SK-N-MC (cell line): ENCODE measurements around the gene MYCBP.

Experiments used
- DNase-seq: peaks from one replicate; pipeline ENCODE4 v3.0.0-alpha.2; 2011; ENCODE audit warnings: low read depth, low spot score
- H3K27ac ChIP-seq: fragments of 200-600 bp; sonication (generic); 2 replicates; pipeline ENCODE4 v1.5.1; 2016; ENCODE audit warnings: mixed run types
- H3K36me3 ChIP-seq: fragments of 200-600 bp; sonication (generic); 2 replicates; pipeline ENCODE4 v1.6.1; 2017; ENCODE audit warnings: antibody characterized with exemption, low read length, mixed read lengths; ENCODE audit not compliant: insufficient read depth
- H3K4me3 ChIP-seq: fragments of 200-600 bp; sonication (generic); 2 replicates; pipeline ENCODE4 v1.5.1; 2016
- H3K9ac ChIP-seq: fragments of 200-600 bp; sonication (generic); 2 replicates; pipeline ENCODE4 v1.8.0; 2017; ENCODE audit warnings: mixed run types, mixed read lengths; ENCODE audit not compliant: insufficient read length
- H3K9me3 ChIP-seq: fragments of 200-600 bp; sonication (generic); 2 replicates; pipeline ENCODE4 v1.6.1; 2017; ENCODE audit warnings: low read depth, mild to moderate bottlenecking, antibody characterized with exemption, low read length, moderate library complexity, mixed read lengths
- EZH2 ChIP-seq: fragments of 200-600 bp; sonication (generic); IDR thresholded peaks from one replicate; pipeline ENCODE4 v1.6.1; 2017; ENCODE audit warnings: antibody characterized with exemption
- FOXP2 ChIP-seq: optimal IDR thresholded peaks from 2 replicates; pipeline ENCODE3; 2011; ENCODE audit warnings: mild to moderate bottlenecking, moderate library complexity; ENCODE audit not compliant: insufficient read depth; ENCODE audit errors: extremely low read length, control extremely low read depth
- POLR2AphosphoS5 ChIP-seq: IDR thresholded peaks from 2 replicates; pipeline ENCODE4 v1.6.1; 2012; ENCODE audit warnings: mild to moderate bottlenecking, low read depth, low read length, borderline replicate concordance

The MYCBP gene

GRCh38 chr1:38875811-38876210 is 2.7 kb upstream of the MYCBP start:
- Histone ChIP-seq H3K36me3 (no peaks in the 10 kb centered on the region), H3K27ac (no peak overlapping the region), H3K4me3 (no peak overlapping the region), H3K9me3 (no peaks in the 10 kb centered on the region), H3K9ac (no peak overlapping the region)
- no peak for TF ChIP-seq EZH2
- TF ChIP-seq FOXP2, result no peak
- no peak for TF ChIP-seq POLR2AphosphoS5
- no peak for DNase-seq

GRCh38 chr1:38872401-38873026 is 634 bp downstream of the MYCBP start:
- H3K9ac ChIP-seq, result peak overlapping the region; percentile 69
- no peak for DNase-seq

GRCh38 chr1:38870996-38871395 is 2.2 kb downstream of the MYCBP start:
- DNase-seq, result no peak
- TF ChIP-seq POLR2AphosphoS5, result no peak
- no peak for TF ChIP-seq FOXP2
- TF ChIP-seq EZH2, result no peak
- H3K36me3 ChIP-seq, result no peaks in the 10 kb centered on the region
- no peaks in the 10 kb centered on the region for H3K9me3 ChIP-seq
- H3K4me3 ChIP-seq, result no peak overlapping the region
- H3K9ac ChIP-seq, result no peak overlapping the region
- no peak overlapping the region for H3K27ac ChIP-seq

More at GRCh38 chr1:38872401-38873026, 634 bp downstream of the MYCBP start:
- Histone ChIP-seq H3K4me3 (peak overlapping the region; percentile 79), H3K27ac (no peak overlapping the region), H3K9me3 (no peaks in the 10 kb centered on the region), H3K36me3 (no peaks in the 10 kb centered on the region)
- TF ChIP-seq FOXP2 (no peak), POLR2AphosphoS5 (no peak; the same call in 1 of the 2 replicates), EZH2 (no peak)

- Histone ChIP-seq H3K4me3 (no peak overlapping the region), H3K36me3 (peaks cover 13% of the 10 kb centered on the region), H3K9ac (no peak overlapping the region), H3K9me3 (no peaks in the 10 kb centered on the region), H3K27ac (no peak overlapping the region)
- TF ChIP-seq EZH2 (no peak), FOXP2 (no peak), POLR2AphosphoS5 (no peak)
- DNase-seq, result no peak
Measured at GRCh38 chr1:38867208-38867607, 5.9 kb downstream of the MYCBP start.

GRCh38 chr1:38865112-38865715 is 7.9 kb downstream of the MYCBP start:
- no peak for TF ChIP-seq FOXP2
- TF ChIP-seq POLR2AphosphoS5, result no peak
- no peak for TF ChIP-seq EZH2
- H3K36me3 ChIP-seq, result peaks cover 13% of the 10 kb centered on the region
- no peak overlapping the region for H3K27ac ChIP-seq

GRCh38 chr1:38860454-38860795 is 12.7 kb downstream of the MYCBP start:
- no peak for DNase-seq
- Histone ChIP-seq H3K9ac (peak overlapping the region; percentile 87), H3K4me3 (peak overlapping the region; percentile 95), H3K9me3 (no peaks in the 10 kb centered on the region), H3K27ac (no peak overlapping the region), H3K36me3 (peaks cover 27% of the 10 kb centered on the region)
- TF ChIP-seq POLR2AphosphoS5 (no peak), EZH2 (no peak), FOXP2 (no peak)

More at GRCh38 chr1:38865112-38865715, 7.9 kb downstream of the MYCBP start:
- H3K9me3 ChIP-seq, result no peaks in the 10 kb centered on the region
- DNase-seq, result no peak
- H3K9ac ChIP-seq, result no peak overlapping the region
- no peak overlapping the region for H3K4me3 ChIP-seq

GRCh38 chr1:38859561-38860453 is 13.3 kb downstream of the MYCBP start, which contains the start of gene RRAGC:
RRAGC (minus strand) TSS chr1:38859772; CDS start chr1:38859646, 126 bp downstream.
- Histone ChIP-seq H3K9ac (peak within 1 kb of the TSS; percentile 87), H3K27ac (no peak within 1 kb of the TSS), H3K9me3 (no peaks in the 10 kb centered on the region), H3K4me3 (peak within 1 kb of the TSS; percentile 95), H3K36me3 (peaks cover 27% of the 10 kb centered on the region)
- TF ChIP-seq FOXP2 (peak; percentile 50), EZH2 (no peak), POLR2AphosphoS5 (peak; percentile 85)
- peak; percentile 55 for DNase-seq

GRCh38 chr1:38858833-38859560 is 14.2 kb downstream of the MYCBP start:
- Histone ChIP-seq H3K36me3 (peaks cover 21% of the 10 kb centered on the region), H3K27ac (no peak overlapping the region), H3K9ac (peak overlapping the region; percentile 82), H3K4me3 (peak overlapping the region; percentile 95), H3K9me3 (no peaks in the 10 kb centered on the region)
- TF ChIP-seq FOXP2 (no peak), EZH2 (no peak), POLR2AphosphoS5 (no peak)
- DNase-seq, result no peak
